HG02840 (cell line): ENCODE data around the gene AFM.

Experiments used
- ATAC-seq: cut with Tn5 transposase; IDR thresholded peaks from one replicate; pipeline ENCODE4 v1.9.1; 2021; ENCODE audit warnings: mild to moderate bottlenecking, moderate library complexity, moderate number of reproducible peaks; ENCODE audit not compliant: unreplicated experiment, low FRiP score

AFM gene

GRCh38 chr4:73450398-73451004 is 31.0 kb upstream of the AFM start:
- ATAC-seq = no peak

GRCh38 chr4:73451404-73451803 is 30.1 kb upstream of the AFM start:
- ATAC-seq = no peak

GRCh38 chr4:73451981-73452747 is 29.4 kb upstream of the AFM start:
- no peak for ATAC-seq

GRCh38 chr4:73452953-73453700 is 28.4 kb upstream of the AFM start:
- no peak for ATAC-seq

GRCh38 chr4:73453701-73454005 is 27.9 kb upstream of the AFM start:
- ATAC-seq = no peak

GRCh38 chr4:73454920-73455319 is 26.6 kb upstream of the AFM start:
- ATAC-seq = no peak

- ATAC-seq = no peak
Observed at GRCh38 chr4:73456177-73457022, 25.1 kb upstream of the AFM start.

GRCh38 chr4:73458184-73459047 is 23.1 kb upstream of the AFM start:
- ATAC-seq = no peak

- ATAC-seq = no peak
Observed at GRCh38 chr4:73459048-73459421, 22.5 kb upstream of the AFM start.

GRCh38 chr4:73460913-73461522 is 20.5 kb upstream of the AFM start:
- ATAC-seq = no peak

GRCh38 chr4:73468170-73468569 is 13.4 kb upstream of the AFM start:
- ATAC-seq = no peak

GRCh38 chr4:73470728-73471127 is 10.8 kb upstream of the AFM start:
- ATAC-seq = no peak

GRCh38 chr4:73477176-73477575 is 4.4 kb upstream of the AFM start:
- ATAC-seq = no peak

GRCh38 chr4:73479323-73479722 is 2.2 kb upstream of the AFM start:
- ATAC-seq = no peak

GRCh38 chr4:73485085-73485484 is 3.5 kb downstream of the AFM start:
- ATAC-seq = no peak

- no peak for ATAC-seq
Observed at GRCh38 chr4:73485596-73485995, 4.1 kb downstream of the AFM start.

- no peak for ATAC-seq
Observed at GRCh38 chr4:73486497-73486896, 5.0 kb downstream of the AFM start.

GRCh38 chr4:73487233-73487632 is 5.7 kb downstream of the AFM start:
- ATAC-seq = no peak

- no peak for ATAC-seq
Observed at GRCh38 chr4:73499996-73500765, 18.6 kb downstream of the AFM start.
